GM10248 (cell line): ENCODE results near the gene ENPP5.
"Not testable (repeated sequence)": the region's sequence is repeated elsewhere in the genome, so short reads cannot be mapped to it uniquely, and the experiment has no call there.

Source experiments
- CTCF ChIA-PET: fragments of 300-600 bp; sonication (Branson Sonifier 250); formaldehyde crosslinking; extraction: SDS; loops from one replicate; lab custom pipeline; 2021; ENCODE audit warnings: antibody characterized with exemption; lab: Yijun Ruan, JAX
- POLR2A ChIA-PET: fragments of 350-650 bp; sonication (Branson Sonifier 250); formaldehyde crosslinking; extraction: SDS; loops from one replicate; lab custom pipeline; 2020; ENCODE audit warnings: antibody characterized with exemption; lab: Yijun Ruan, JAX
- DNase-seq: peaks from one replicate; pipeline ENCODE4 v3.0.0; 2012; ENCODE audit errors: extremely low spot score
- CTCF ChIP-seq: IDR thresholded peaks from 2 replicates; pipeline ENCODE4 v1.5.1; 2012; ENCODE audit warnings: mild to moderate bottlenecking, low read depth; ENCODE audit errors: extremely low read depth, missing control alignments, control extremely low read depth

The ENPP5 gene

GRCh38 chr6:46129291-46129628 is 41.5 kb downstream of the ENPP5 start:
- DNase-seq = no peak
- ChIA-PET POLR2A (interaction anchor here (1.1 to 1.3 kb wide), 2 partner anchors 10 to 18 kb away, joined by 3 read pairs; no protein-coding TSS in a partner anchor), CTCF (interaction anchor here (0.9 to 2.8 kb wide), 19 partner anchors 7 to 281 kb away, joined by 3 to 13 read pairs (median 4); no protein-coding TSS in a partner anchor)
- no peak for TF ChIP-seq CTCF

- DNase-seq = peak; percentile 13
- CTCF ChIA-PET = interaction anchor here (0.9 to 2.8 kb wide), 13 partner anchors 8 to 282 kb away, joined by 3 to 13 read pairs (median 4); no protein-coding TSS in a partner anchor
- no peak for TF ChIP-seq CTCF
- POLR2A ChIA-PET = no interaction called here
Observed at GRCh38 chr6:46128476-46128875, 42.3 kb downstream of the ENPP5 start.

- POLR2A ChIA-PET, DNase-seq: not testable (repeated sequence)
- CTCF ChIA-PET = interaction anchor here (0.7 to 2.3 kb wide), 3 partner anchors 10 to 17 kb away, joined by 3 to 13 read pairs (median 3); partner anchors contain the start of gene ENPP4
Observed at GRCh38 chr6:46119679-46120078, 51.1 kb downstream of the ENPP5 start.

GRCh38 chr6:46118836-46119235 is 51.9 kb downstream of the ENPP5 start:
- TF ChIP-seq CTCF = no peak
- DNase-seq = no peak
- ChIA-PET POLR2A (no interaction called here), CTCF (interaction anchor here (0.6 to 0.7 kb wide), 2 partner anchors 9 to 10 kb away, joined by 3 read pairs; no protein-coding TSS in a partner anchor)

- no peak for DNase-seq
- POLR2A ChIA-PET = no interaction called here
- no peak for TF ChIP-seq CTCF
- CTCF ChIA-PET = interaction anchor here (1.0 to 4.2 kb wide), 3 partner anchors 11 to 28 kb away, joined by 3 to 16 read pairs (median 3); no protein-coding TSS in a partner anchor
Observed at GRCh38 chr6:46118157-46118556, 52.6 kb downstream of the ENPP5 start.

GRCh38 chr6:46116289-46116688 is 54.5 kb downstream of the ENPP5 start:
- no peak for DNase-seq
- ChIA-PET CTCF (interaction anchor here (1.1 to 4.2 kb wide), 4 partner anchors 9 to 26 kb away, joined by 3 to 16 read pairs (median 6); partner anchors contain the start of gene ENPP4), POLR2A (no interaction called here)
- TF ChIP-seq CTCF = no peak

GRCh38 chr6:46115634-46116033 is 55.1 kb downstream of the ENPP5 start:
- POLR2A ChIA-PET = no interaction called here
- CTCF ChIA-PET = interaction anchor here (1.1 to 4.2 kb wide), 5 partner anchors 9 to 25 kb away, joined by 3 to 16 read pairs (median 5); partner anchors contain the start of gene ENPP4
- no peak for TF ChIP-seq CTCF
- no peak for DNase-seq
